Measurements from ENCODE around the gene PFN4.
A peak's percentile ranks its signal among the peaks of the same experiment; 100 is the strongest.
"Not testable (repeated sequence)": the region's sequence is repeated elsewhere in the genome, so short reads cannot be mapped to it uniquely, and the experiment has no call there.

Gene PFN4

GRCh38 chr2:24106786-24107185 is 16.3 kb downstream of the PFN4 start:
- no peaks in the 10 kb centered on the region for H3K4me1 Mint-ChIP-seq
- H3K27ac Mint-ChIP-seq (ENCODE audit: low read depth): no peak overlapping the region
- H3K27me3 Mint-ChIP-seq: no peaks in the 10 kb centered on the region

DNA sequence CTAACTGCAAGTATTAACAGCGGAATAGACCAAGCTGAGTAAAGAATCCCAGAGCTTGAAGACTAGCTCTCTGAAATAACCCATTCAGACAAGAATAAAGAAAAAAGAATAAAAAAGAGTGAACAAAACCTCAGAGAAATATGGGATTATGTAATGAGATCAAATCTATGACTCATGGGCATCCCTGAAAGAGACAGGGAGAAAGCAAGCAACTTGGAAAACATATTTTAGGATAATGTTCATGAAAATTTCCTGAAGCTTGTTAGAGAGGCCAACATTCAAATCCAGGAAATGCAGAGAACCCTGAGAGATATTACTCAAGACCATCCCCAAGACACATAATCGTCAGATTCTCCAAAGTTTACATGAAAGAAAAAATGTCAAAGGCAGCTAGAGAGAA is 17.3 kb downstream of the PFN4 start:
- ATAC-seq (replicated peaks; ENCODE audit: extremely low read depth, poor library complexity, severe bottlenecking): no peak
- Mint-ChIP-seq H3K27me3 (no peaks in the 10 kb centered on the region), H3K4me3 (no peak overlapping the region), H3K27ac (ENCODE audit: low read depth) (no peak overlapping the region), H3K4me1 (no peaks in the 10 kb centered on the region), H3K36me3 (ENCODE audit: insufficient read depth) (no peaks in the 10 kb centered on the region), H3K9me3 (peaks cover 10% of the 10 kb centered on the region)
- no peak for DNase-seq (ENCODE audit: low spot score in 2 of 2)

More at GRCh38 chr2:24106786-24107185, 16.3 kb downstream of the PFN4 start:
- ATAC-seq (replicated peaks; ENCODE audit: extremely low read depth, poor library complexity, severe bottlenecking): no peak
- DNase-seq (ENCODE audit: low spot score in 2 of 2): no peak
- peaks cover 10% of the 10 kb centered on the region for H3K9me3 Mint-ChIP-seq
- no peaks in the 10 kb centered on the region for H3K36me3 Mint-ChIP-seq (ENCODE audit: insufficient read depth)
- H3K4me3 Mint-ChIP-seq: no peak overlapping the region

DNA sequence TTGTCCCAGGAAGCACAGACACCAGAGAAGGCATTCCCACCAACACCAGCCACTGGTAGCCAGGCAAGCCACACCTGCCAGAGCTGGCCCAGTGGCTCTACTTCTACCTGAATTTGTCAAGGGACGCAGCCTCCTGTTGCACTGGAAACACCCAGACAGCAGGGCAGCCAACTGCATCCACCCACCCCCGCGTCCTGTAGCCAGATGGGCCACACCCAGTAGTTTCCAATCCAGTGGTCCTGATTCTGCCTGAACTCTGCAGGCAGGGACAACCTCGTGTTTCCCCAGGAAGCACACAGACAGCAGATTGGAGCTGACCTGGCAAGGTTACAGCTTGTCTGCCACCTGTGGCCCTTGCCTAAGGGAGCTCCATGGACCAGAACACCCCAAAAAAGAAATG is 18.2 kb downstream of the PFN4 start:
- no peak for DNase-seq (ENCODE audit: low spot score in 2 of 2)
- H3K9me3 Mint-ChIP-seq: peaks cover 15% of the 10 kb centered on the region

DNA sequence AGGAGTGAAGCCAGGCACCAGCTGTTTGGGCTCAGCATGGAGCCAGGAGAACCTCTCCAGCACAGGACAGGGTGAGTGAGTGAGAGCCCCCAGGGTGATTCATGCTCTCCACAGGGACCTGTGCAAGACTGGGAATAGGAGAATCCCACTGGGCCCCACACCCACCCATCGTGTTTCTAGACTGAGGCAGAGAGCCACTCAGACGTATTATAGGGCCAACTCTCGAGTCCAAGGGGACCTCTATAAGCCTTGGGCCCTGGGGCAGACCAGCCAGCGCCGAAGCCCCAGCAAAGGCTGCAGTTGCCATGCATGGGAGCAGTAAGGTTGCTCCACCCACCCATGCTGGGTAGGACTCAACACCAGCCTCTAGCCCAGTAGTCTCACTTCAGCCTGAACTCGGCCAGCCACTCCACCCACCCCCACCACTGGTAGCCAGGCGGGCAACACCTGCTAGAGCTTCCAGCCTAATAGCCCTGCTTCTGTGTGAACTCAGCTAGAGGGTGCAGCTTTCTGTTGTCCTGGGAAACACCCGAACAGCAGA is 19.0 kb downstream of the PFN4 start:
- ATAC-seq (replicated peaks; ENCODE audit: extremely low read depth, poor library complexity, severe bottlenecking): no peak
- H3K4me3 Mint-ChIP-seq: no peak overlapping the region
- H3K27me3 Mint-ChIP-seq: no peaks in the 10 kb centered on the region
- H3K9me3 Mint-ChIP-seq: peaks cover 17% of the 10 kb centered on the region
- H3K4me1 Mint-ChIP-seq: no peaks in the 10 kb centered on the region
- DNase-seq (ENCODE audit: low spot score in 2 of 2): no peak
- H3K27ac Mint-ChIP-seq (ENCODE audit: low read depth): no peak overlapping the region
- no peaks in the 10 kb centered on the region for H3K36me3 Mint-ChIP-seq (ENCODE audit: insufficient read depth)

More for the DNA sequence above, 18.2 kb downstream of the PFN4 start:
- no peak overlapping the region for H3K27ac Mint-ChIP-seq (ENCODE audit: low read depth)
- no peak overlapping the region for H3K4me3 Mint-ChIP-seq
- no peak for ATAC-seq (replicated peaks; ENCODE audit: extremely low read depth, poor library complexity, severe bottlenecking)
- H3K36me3 Mint-ChIP-seq (ENCODE audit: insufficient read depth): no peaks in the 10 kb centered on the region
- no peaks in the 10 kb centered on the region for H3K4me1 Mint-ChIP-seq
- no peaks in the 10 kb centered on the region for H3K27me3 Mint-ChIP-seq

GRCh38 chr2:24102677-24103076 is 20.5 kb downstream of the PFN4 start:
- ATAC-seq (replicated peaks; ENCODE audit: extremely low read depth, poor library complexity, severe bottlenecking) (no peak), DNase-seq (ENCODE audit: low spot score in 2 of 2) (no peak)
- H3K27ac Mint-ChIP-seq (ENCODE audit: low read depth): no peak overlapping the region
- H3K27me3 Mint-ChIP-seq: no peaks in the 10 kb centered on the region
- no peaks in the 10 kb centered on the region for H3K4me1 Mint-ChIP-seq
- H3K36me3 Mint-ChIP-seq (ENCODE audit: insufficient read depth): no peaks in the 10 kb centered on the region
- peaks cover 19% of the 10 kb centered on the region for H3K9me3 Mint-ChIP-seq
- no peak overlapping the region for H3K4me3 Mint-ChIP-seq

- ATAC-seq (replicated peaks; ENCODE audit: extremely low read depth, poor library complexity, severe bottlenecking) (no peak), DNase-seq (ENCODE audit: low spot score in 2 of 2) (no peak)
- Mint-ChIP-seq H3K27me3 (no peaks in the 10 kb centered on the region), H3K27ac (ENCODE audit: low read depth) (no peak overlapping the region), H3K4me3 (no peak overlapping the region), H3K36me3 (ENCODE audit: insufficient read depth) (peaks cover 1% of the 10 kb centered on the region), H3K9me3 (peaks cover 12% of the 10 kb centered on the region), H3K4me1 (no peaks in the 10 kb centered on the region)
Measured at GRCh38 chr2:24101992-24102391, 21.1 kb downstream of the PFN4 start.

- ATAC-seq (replicated peaks; ENCODE audit: extremely low read depth, poor library complexity, severe bottlenecking); H3K27ac Mint-ChIP-seq (ENCODE audit: low read depth); H3K4me3 Mint-ChIP-seq; DNase-seq (ENCODE audit: low spot score in 2 of 2); H3K27me3 Mint-ChIP-seq; H3K4me1 Mint-ChIP-seq; H3K36me3 Mint-ChIP-seq (ENCODE audit: insufficient read depth): not testable (repeated sequence)
- H3K9me3 Mint-ChIP-seq: peaks cover 12% of the 10 kb centered on the region
Measured at GRCh38 chr2:24100732-24101131, 22.4 kb downstream of the PFN4 start.

DNA sequence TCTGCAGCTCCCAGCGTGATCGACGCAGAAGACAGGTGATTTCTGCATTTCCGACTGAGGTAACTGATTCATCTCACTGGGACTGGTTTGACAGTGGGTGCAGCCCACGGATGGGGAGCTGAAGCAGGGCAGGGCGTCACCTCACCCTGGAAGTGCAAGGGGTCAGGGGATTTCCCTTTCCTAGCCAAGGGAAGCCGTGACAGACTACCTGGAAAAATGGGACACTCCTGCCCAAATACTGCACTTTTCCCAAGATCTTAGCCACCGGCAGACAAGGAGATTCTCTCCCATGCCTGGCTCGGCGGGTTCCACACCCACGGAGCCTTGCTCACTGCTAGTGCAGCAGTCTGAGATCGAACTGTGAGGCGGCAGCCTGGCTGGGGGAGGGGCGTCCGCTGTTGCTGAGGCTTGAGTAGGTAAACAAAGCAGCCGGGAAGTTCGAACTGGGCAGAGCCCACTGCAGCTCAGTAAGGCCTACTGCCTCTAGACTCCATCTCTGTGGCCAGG is 27.9 kb downstream of the PFN4 start:
- not testable (repeated sequence) for DNase-seq (ENCODE audit: low spot score in 2 of 2); H3K27me3 Mint-ChIP-seq; H3K36me3 Mint-ChIP-seq (ENCODE audit: insufficient read depth); H3K4me3 Mint-ChIP-seq; H3K4me1 Mint-ChIP-seq; ATAC-seq (replicated peaks; ENCODE audit: extremely low read depth, poor library complexity, severe bottlenecking); H3K27ac Mint-ChIP-seq (ENCODE audit: low read depth)
- H3K9me3 Mint-ChIP-seq: peaks cover 10% of the 10 kb centered on the region

DNA sequence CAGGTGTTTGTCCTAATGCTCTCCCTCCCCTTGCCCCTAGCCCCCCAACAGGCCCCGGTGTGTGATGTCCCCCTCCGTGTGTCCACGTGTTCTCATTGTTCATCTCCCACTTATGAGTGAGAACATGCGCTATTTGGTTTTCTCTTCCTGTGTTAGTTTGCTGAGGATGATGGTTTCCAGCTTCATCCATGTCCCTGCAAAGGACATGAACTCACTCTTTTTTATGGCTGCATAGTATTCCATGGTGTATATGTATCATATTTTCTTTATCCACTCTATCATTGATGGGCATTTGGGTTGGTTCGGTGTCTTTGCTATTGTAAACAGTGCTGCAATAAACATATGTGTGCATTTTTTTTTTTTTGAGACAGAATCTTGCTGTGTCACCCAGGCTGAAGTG is 29.9 kb downstream of the PFN4 start:
- not testable (repeated sequence) for H3K27me3 Mint-ChIP-seq; H3K9me3 Mint-ChIP-seq; H3K36me3 Mint-ChIP-seq (ENCODE audit: insufficient read depth); H3K4me1 Mint-ChIP-seq; ATAC-seq (replicated peaks; ENCODE audit: extremely low read depth, poor library complexity, severe bottlenecking); DNase-seq (ENCODE audit: low spot score in 2 of 2); H3K4me3 Mint-ChIP-seq; H3K27ac Mint-ChIP-seq (ENCODE audit: low read depth)

DNA sequence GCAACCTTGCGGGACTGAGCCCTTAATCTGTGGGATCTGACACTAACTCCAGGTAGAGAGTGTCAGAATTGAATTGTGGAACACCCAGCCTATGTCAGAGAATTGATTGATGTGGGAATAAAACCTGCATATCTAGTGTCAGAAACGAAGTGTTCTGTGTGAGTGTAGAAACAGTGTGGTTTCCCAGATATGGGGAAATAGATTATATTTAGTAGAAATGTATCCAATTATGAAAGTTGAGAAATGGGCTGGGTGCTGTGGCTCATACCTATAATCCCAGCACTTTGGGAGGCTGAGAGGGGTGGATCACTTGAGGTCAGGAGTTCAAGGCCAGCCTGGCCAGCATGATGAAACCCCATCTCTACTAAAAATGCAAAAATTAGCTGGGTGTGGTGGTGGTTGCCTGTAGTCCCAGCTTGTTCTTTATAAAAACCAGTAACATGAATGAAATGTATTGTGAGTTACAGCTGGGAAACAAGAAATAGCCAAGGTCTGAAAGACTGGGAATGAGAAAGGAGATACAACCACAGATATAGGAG is 34.2 kb downstream of the PFN4 start:
- H3K9me3 Mint-ChIP-seq: no peaks in the 10 kb centered on the region
- H3K36me3 Mint-ChIP-seq (ENCODE audit: insufficient read depth): peaks cover 5% of the 10 kb centered on the region
- no peak overlapping the region for H3K27ac Mint-ChIP-seq (ENCODE audit: low read depth)
- H3K4me3 Mint-ChIP-seq: no peak overlapping the region
- no peaks in the 10 kb centered on the region for H3K27me3 Mint-ChIP-seq
- ATAC-seq (replicated peaks; ENCODE audit: extremely low read depth, poor library complexity, severe bottlenecking) (no peak), DNase-seq (ENCODE audit: low spot score in 2 of 2) (no peak)
- H3K4me1 Mint-ChIP-seq: peaks cover 13% of the 10 kb centered on the region

- Mint-ChIP-seq H3K36me3 (ENCODE audit: insufficient read depth) (peaks cover 6% of the 10 kb centered on the region), H3K9me3 (no peaks in the 10 kb centered on the region), H3K27ac (ENCODE audit: low read depth) (no peak overlapping the region), H3K27me3 (no peaks in the 10 kb centered on the region), H3K4me1 (peaks cover 16% of the 10 kb centered on the region), H3K4me3 (no peak overlapping the region)
- ATAC-seq (replicated peaks; ENCODE audit: extremely low read depth, poor library complexity, severe bottlenecking) (no peak), DNase-seq (ENCODE audit: low spot score in 2 of 2) (no peak)
Measured at GRCh38 chr2:24087032-24087431, 36.1 kb downstream of the PFN4 start.

- Mint-ChIP-seq H3K9me3 (no peaks in the 10 kb centered on the region), H3K4me3 (no peak overlapping the region), H3K27ac (ENCODE audit: low read depth) (no peak overlapping the region), H3K36me3 (ENCODE audit: insufficient read depth) (peaks cover 10% of the 10 kb centered on the region), H3K4me1 (peaks cover 16% of the 10 kb centered on the region), H3K27me3 (no peaks in the 10 kb centered on the region)
- DNase-seq (ENCODE audit: low spot score in 2 of 2) (no peak), ATAC-seq (replicated peaks; ENCODE audit: extremely low read depth, poor library complexity, severe bottlenecking) (no peak)
Measured at GRCh38 chr2:24086241-24086640, 36.9 kb downstream of the PFN4 start.

GRCh38 chr2:24085200-24085489 is 38.0 kb downstream of the PFN4 start:
- no peak for DNase-seq (ENCODE audit: low spot score in 2 of 2)
- Mint-ChIP-seq H3K9me3 (no peaks in the 10 kb centered on the region), H3K36me3 (ENCODE audit: insufficient read depth) (peaks cover 10% of the 10 kb centered on the region), H3K4me3 (peak overlapping the region; percentile 81), H3K27me3 (no peaks in the 10 kb centered on the region), H3K4me1 (peaks cover 16% of the 10 kb centered on the region), H3K27ac (ENCODE audit: low read depth) (no peak overlapping the region)
- no peak for ATAC-seq (replicated peaks; ENCODE audit: extremely low read depth, poor library complexity, severe bottlenecking)
